IMR-90 (cell line): ENCODE data around the gene SERPINH1. TPM values are rescaled to one million over a fixed set of nuclear protein-coding genes. Genes with fewer than 3 reads are reported as not detected.

ENCODE experiments used
- ATAC-seq: fragments of 200-7000 bp; cut with Tn5 transposase; 2 replicates; pipeline ENCODE4 v1.9.1; 2020; ENCODE audit warnings: low read depth, mild to moderate bottlenecking, moderate library complexity
- BruUV-seq: library from RNA; stranded (reverse); fragments of 400-500 nt; replicated peaks from 2 replicates; lab custom pipeline; 2021; lab: Mats Ljungman, UMichigan
- CTCF ChIA-PET: fragments of 300-600 bp; formaldehyde crosslinking; extraction: SDS; loops from one replicate; lab custom pipeline; 2021; ENCODE audit warnings: antibody characterized with exemption; lab: Yijun Ruan, JAX
- POLR2A ChIA-PET: fragments of 300-600 bp; sonication (Branson Sonifier 250); formaldehyde crosslinking; loops from one replicate; lab custom pipeline; 2022; ENCODE audit warnings: antibody characterized with exemption; ENCODE audit not compliant: unreplicated experiment; lab: Charles Lee
- DNase-seq: peaks from one replicate; pipeline ENCODE4 v3.0.0; 2013
- H2AFZ ChIP-seq: replicated peaks from 2 replicates; pipeline ENCODE3; 2013; ENCODE audit warnings: low read length, mild to moderate bottlenecking; ENCODE audit not compliant: poor library complexity
- H2AK5ac ChIP-seq: 2 replicates; pipeline ENCODE4 v1.6.1; 2013; ENCODE audit warnings: low read depth, low read length, inconsistent platforms
- H2AK9ac ChIP-seq: replicated peaks from 2 replicates; pipeline ENCODE3; 2013; ENCODE audit warnings: mild to moderate bottlenecking, low read depth, low read length, moderate library complexity; ENCODE audit not compliant: poor library complexity
- H2BK120ac ChIP-seq: 2 replicates; pipeline ENCODE4 v1.6.1; 2013; ENCODE audit warnings: low read depth, low read length, inconsistent platforms
- H2BK15ac ChIP-seq: 3 replicates; pipeline ENCODE4 v1.6.1; 2013; ENCODE audit warnings: low read depth, low read length, inconsistent platforms
- H2BK20ac ChIP-seq: 2 replicates; pipeline ENCODE4 v1.6.1; 2013; ENCODE audit warnings: low read depth, mild to moderate bottlenecking, inconsistent platforms, low read length, moderate library complexity
- H2BK5ac ChIP-seq: 2 replicates; pipeline ENCODE4 v1.6.1; 2013; ENCODE audit warnings: mild to moderate bottlenecking, low read depth, low read length, inconsistent platforms; ENCODE audit not compliant: poor library complexity, severe bottlenecking
- H3K14ac ChIP-seq: replicated peaks from 2 replicates; pipeline ENCODE4 v1.6.1; 2013; ENCODE audit warnings: low read depth, low read length, inconsistent platforms
- H3K18ac ChIP-seq: 2 replicates; pipeline ENCODE4 v1.6.1; 2013; ENCODE audit warnings: low read depth, low read length, control low read depth
- H3K23ac ChIP-seq: 2 replicates; pipeline ENCODE4 v1.6.1; 2013; ENCODE audit warnings: low read depth, low read length, inconsistent platforms
- H3K27ac ChIP-seq: 2 replicates; pipeline ENCODE4 v1.5.1; 2013; ENCODE audit warnings: mild to moderate bottlenecking, control low read depth, low read length; ENCODE audit not compliant: insufficient read depth
- H3K27me3 ChIP-seq: 2 replicates; pipeline ENCODE4 v1.6.1; 2013; ENCODE audit warnings: low read length; ENCODE audit not compliant: control insufficient read depth, insufficient read depth
- H3K36me3 ChIP-seq: 2 replicates; pipeline ENCODE4 v1.6.1; 2013; ENCODE audit warnings: low read length, mixed read lengths; ENCODE audit not compliant: control insufficient read depth, insufficient read depth
- H3K4ac ChIP-seq: 2 replicates; pipeline ENCODE4 v1.6.1; 2013; ENCODE audit warnings: low read depth, low read length, inconsistent platforms
- H3K4me1 ChIP-seq: 2 replicates; pipeline ENCODE4 v1.6.1; 2013; ENCODE audit warnings: low read length, mixed read lengths; ENCODE audit not compliant: control insufficient read depth, insufficient read depth
- H3K4me2 ChIP-seq: 2 replicates; pipeline ENCODE4 v1.6.1; 2013; ENCODE audit warnings: low read depth, mild to moderate bottlenecking, control low read depth, low read length, moderate library complexity
- H3K4me3 ChIP-seq: 2 replicates; pipeline ENCODE4 v1.5.1; 2013; ENCODE audit warnings: low read depth, mild to moderate bottlenecking, control low read depth, low read length, moderate library complexity; ENCODE audit not compliant: insufficient read depth
- H3K56ac ChIP-seq: 2 replicates; pipeline ENCODE4 v1.6.1; 2013; ENCODE audit warnings: low read length, inconsistent platforms; ENCODE audit not compliant: insufficient read depth; ENCODE audit errors: extremely low read depth
- H3K79me1 ChIP-seq, 2 experiments: 2 replicates each; pipeline ENCODE4 v1.6.1; 2013; ENCODE audit warnings: low read length in 2 of 2, inconsistent platforms in 1 of 2, low read depth in 1 of 2
- H3K9ac ChIP-seq: 2 replicates; pipeline ENCODE4 v1.6.1; 2013; ENCODE audit warnings: low read depth, low read length, control low read depth
- H3K9me1 ChIP-seq: 2 replicates; pipeline ENCODE4 v1.6.1; 2013; ENCODE audit warnings: low read length, inconsistent platforms; ENCODE audit not compliant: insufficient read depth
- H3K9me3 ChIP-seq: 2 replicates; pipeline ENCODE4 v1.6.1; 2013; ENCODE audit warnings: low read length; ENCODE audit not compliant: control insufficient read depth, insufficient read depth
- H4K20me1 ChIP-seq: 2 replicates; pipeline ENCODE4 v1.6.1; 2013; ENCODE audit warnings: low read length, inconsistent platforms; ENCODE audit not compliant: insufficient read depth
- H4K5ac ChIP-seq: 2 replicates; pipeline ENCODE4 v1.6.1; 2013; ENCODE audit warnings: mild to moderate bottlenecking, low read depth, low read length, control low read depth
- H4K8ac ChIP-seq, 2 experiments: 2 replicates each; pipeline ENCODE4 v1.6.1; 2013; ENCODE audit warnings: low read depth in 2 of 2, low read length in 2 of 2, control low read depth in 1 of 2, inconsistent platforms in 1 of 2
- H4K91ac ChIP-seq: 2 replicates; pipeline ENCODE4 v1.6.1; 2013; ENCODE audit warnings: low read depth, low read length, inconsistent platforms; ENCODE audit not compliant: insufficient read depth
- BHLHE40 ChIP-seq: fragments of 150-350 bp; IDR thresholded peaks from 2 replicates; pipeline ENCODE4 v1.6.1; 2016; ENCODE audit warnings: mild to moderate bottlenecking, low read depth, low read length
- CHD1 ChIP-seq: IDR thresholded peaks from 2 replicates; pipeline ENCODE4 v1.6.1; 2012; ENCODE audit warnings: low read depth, low read length, improper control_type of control experiment
- CTCF ChIP-seq: conservative IDR thresholded peaks from 2 replicates; pipeline ENCODE4 v1.5.1; 2012; ENCODE audit warnings: mild to moderate bottlenecking, low read depth, low read length, improper control_type of control experiment
- ELK1 ChIP-seq: fragments of 150-350 bp; IDR thresholded peaks from 2 replicates; pipeline ENCODE4 v1.6.1; 2016; ENCODE audit warnings: low read depth, mild to moderate bottlenecking, low read length, moderate library complexity, borderline replicate concordance
- FOS ChIP-seq: fragments of 150-350 bp; IDR thresholded peaks from 2 replicates; pipeline ENCODE4 v1.6.1; 2016; ENCODE audit warnings: low read depth, low read length
- MAFK ChIP-seq: IDR thresholded peaks from 2 replicates; pipeline ENCODE4 v1.6.1; 2012; ENCODE audit warnings: low read depth, low read length, improper control_type of control experiment
- MAZ ChIP-seq: IDR thresholded peaks from 2 replicates; pipeline ENCODE4 v1.6.1; 2012; ENCODE audit warnings: low read depth, mild to moderate bottlenecking, low read length, improper control_type of control experiment, moderate library complexity, borderline replicate concordance
- MXI1 ChIP-seq: IDR thresholded peaks from 2 replicates; pipeline ENCODE4 v1.6.1; 2012; ENCODE audit warnings: low read depth, mild to moderate bottlenecking, low read length, moderate library complexity, borderline replicate concordance
- NFE2L2 ChIP-seq: fragments of 150-350 bp; IDR thresholded peaks from 2 replicates; pipeline ENCODE4 v1.6.1; 2016; ENCODE audit warnings: low read depth, mild to moderate bottlenecking, low read length
- POLR2A ChIP-seq: IDR thresholded peaks from 2 replicates; pipeline ENCODE4 v1.6.1; 2012; ENCODE audit warnings: mild to moderate bottlenecking, low read depth, low read length
- RAD21 ChIP-seq: IDR thresholded peaks from 2 replicates; pipeline ENCODE4 v1.6.1; 2012; ENCODE audit warnings: low read length, improper control_type of control experiment
- RCOR1 ChIP-seq: IDR thresholded peaks from 2 replicates; pipeline ENCODE4 v1.6.1; 2012; ENCODE audit warnings: mild to moderate bottlenecking, low read length, improper control_type of control experiment; ENCODE audit not compliant: insufficient replicate concordance
- RFX5 ChIP-seq: IDR thresholded peaks from 2 replicates; pipeline ENCODE4 v1.8.0; 2012; ENCODE audit warnings: low read depth, mild to moderate bottlenecking, low read length, moderate library complexity
- WGBS, 2 experiments: methylation state at CpG; one replicate each; pipeline versions ENCODE4 v1.1.5 to v1.1.7; 2013; ENCODE audit warnings: missing lambda C conversion rate in 2 of 2; ENCODE audit not compliant: insufficient read length in 1 of 2; ENCODE audit errors: extremely low coverage in 2 of 2; 5-methylcytosine and 5-hydroxymethylcytosine counted together
- dilution Hi-C: fragments of 300-500 bp; cut with HindIII; formaldehyde crosslinking; loops from one replicate; pipeline ENCODE4 v1.14.3; 2018; ENCODE audit warnings: low sequenced_read_pairs; ENCODE audit not compliant: unreplicated experiment
- in situ Hi-C: fragments of 300-500 bp; cut with MboI; formaldehyde crosslinking; loops from 3 replicates; pipeline ENCODE4 v1.14.3; 2019; ENCODE audit warnings: low sequenced_read_pairs, inconsistent platforms, mixed read lengths
- intact Hi-C: fragments of 100-400 bp; cut with micrococcal nuclease; formaldehyde crosslinking; loops from 2 replicates; pipeline ENCODE4 v1.10.0; 2022
- polyA plus RNA-seq, 3 experiments: library from polyadenylated mRNA; depleted of rRNA; stranded (reverse); fragments of >200 nt; gene quantifications; 2 replicates each; pipeline ENCODE4 v1.2.3, GENCODE V29; 2012; ENCODE audit warnings: low replicate concordance in 1 of 3
- total RNA-seq: library from RNA; depleted of rRNA; stranded (reverse); fragments of >200 nt; gene quantifications from 2 replicates; pipeline ENCODE4 v1.2.3, GENCODE V29; 2012

Gene SERPINH1
- total and polyA plus RNA-seq, 2 of the 4 experiments (the other 2 are of a cell fraction), result 841 to 1,857 TPM

- TF ChIP-seq CTCF (no peak), RAD21 (no peak), NFE2L2 (no peak), MAZ (no peak)
These were observed 4.8 kb downstream of the SERPINH1 start (continued) for GRCh38 chr11:75566763-75567279.

- in situ Hi-C loops (no loop called here), dilution Hi-C loops (no loop called here), intact Hi-C loops (no loop called here)
- H3K4me3 ChIP-seq, result no peak overlapping the region
- no peak overlapping the region for H3K18ac ChIP-seq
- H2AFZ ChIP-seq, result no peak overlapping the region
- H3K9ac ChIP-seq, result 0 out of 2 replicates have a peak overlapping the region, but pooled peaks have one; percentile 11
- H4K20me1 ChIP-seq, result peaks cover 100% of the 10 kb centered on the region
- H2BK15ac ChIP-seq, result no peak overlapping the region
- no peak for ATAC-seq
- H2BK120ac ChIP-seq, result no peak overlapping the region
- H3K4ac ChIP-seq, result no peak overlapping the region
- H3K9me1 ChIP-seq, result no peaks in the 10 kb centered on the region; the same call in 1 of the 2 replicates
- H2AK9ac ChIP-seq, result no peak overlapping the region
- CTCF ChIA-PET, result interaction anchor here (1.3 to 1.4 kb wide), 2 partner anchors 10 to 21 kb away, joined by 3 read pairs; no protein-coding TSS in a partner anchor
- no peak overlapping the region for H3K56ac ChIP-seq
- WGBS, 2 experiments, result 93% methylated on average over 4 of the region's 6 CpGs; no CpG with 5 or more reads in 1 of the 2 experiments
- H3K36me3 ChIP-seq, result peaks cover 80% of the 10 kb centered on the region
- H3K27me3 ChIP-seq, result no peaks in the 10 kb centered on the region
- peaks cover 19% of the 10 kb centered on the region for H3K4me1 ChIP-seq
- BruUV-seq, result no TSS peak
- H3K14ac ChIP-seq, result no peak overlapping the region
- H4K91ac ChIP-seq, result no peak overlapping the region
- no peak overlapping the region for H2AK5ac ChIP-seq
- no peaks in the 10 kb centered on the region for H3K9me3 ChIP-seq
- H3K4me2 ChIP-seq, result no peak overlapping the region
- no peak overlapping the region for H3K23ac ChIP-seq
- H3K27ac ChIP-seq, result no peak overlapping the region
- peak overlapping the region; percentile 15 for H2BK5ac ChIP-seq
- POLR2A ChIA-PET, result interaction anchor here (1.5 kb wide), 1 partner anchor 9 kb away, joined by 7 read pairs; no protein-coding TSS in a partner anchor
- DNase-seq, result no peak
- H3K79me1 ChIP-seq, result peaks cover 36 to 81% of the 10 kb centered on the region in 2 experiments
- H2BK20ac ChIP-seq, result no peak overlapping the region
- no peak overlapping the region for H4K5ac ChIP-seq
- H4K8ac ChIP-seq, result no peak overlapping the region
- TF ChIP-seq POLR2A (no peak), MAZ (no peak), MAFK (no peak), NFE2L2 (no peak), RAD21 (no peak), CHD1 (no peak), MXI1 (no peak), BHLHE40 (no peak), RCOR1 (no peak), FOS (no peak), RFX5 (no peak), ELK1 (no peak)
These were observed 5.9 kb downstream of the SERPINH1 start for GRCh38 chr11:75567971-75568370.
